K562 (cell line): ENCODE measurements around the gene ACAA2. TPM values are rescaled to one million over a fixed set of nuclear protein-coding genes. Genes with fewer than 3 reads are reported as not detected.

Experiments
- ATAC-seq: fragments of 200-7000 bp; cut with Tn5 transposase; 3 replicates; pipeline ENCODE4 v1.9.1; 2020; ENCODE audit warnings: moderate library complexity
- BruUV-seq: library from RNA; stranded (reverse); fragments of 400-500 nt; replicated peaks from 2 replicates; lab custom pipeline; 2021; lab: Mats Ljungman, UMichigan
- CTCF ChIA-PET: fragments of 300-600 bp; formaldehyde crosslinking; extraction: SDS; loops from one replicate; lab custom pipeline; 2021; ENCODE audit warnings: low intra/inter-chr PET ratio; lab: Yijun Ruan, JAX
- POLR2A ChIA-PET: fragments of 300-600, 350-650 bp; sonication (Branson Sonifier 250); formaldehyde crosslinking; extraction: SDS; loops from one replicate; lab custom pipeline; 2021; ENCODE audit warnings: antibody characterized with exemption, inconsistent platforms; lab: Yijun Ruan, JAX
- DNase-seq, 4 experiments: peaks; one replicate each; pipeline versions ENCODE4 v3.0.0 to v3.0.0-alpha.2; 2011 to 2018; ENCODE audit warnings: low spot score in 3 of 4, mixed read lengths in 3 of 4; ENCODE audit errors: extremely low read depth in 1 of 4
- FAIRE-seq: peaks from 2 replicates; lab custom pipeline; 2011; peaks lifted over from hg19 to GRCh38; lab: Jason Lieb, UNC
- H2AFZ ChIP-seq: 2 replicates; pipeline ENCODE4 v1.6.0; 2011; ENCODE audit warnings: low read depth, low read length, control low read depth, inconsistent platforms
- H3K27ac ChIP-seq: fragments of 200-600 bp; 3 replicates; pipeline ENCODE4 v1.8.0; 2011; ENCODE audit warnings: low read depth, mild to moderate bottlenecking, control low read depth, inconsistent platforms, low read length, moderate library complexity, mixed read lengths; ENCODE audit errors: extremely low read depth
- H3K27me3 ChIP-seq, 2 experiments: fragments of 300-600 bp in 1 of 2; 2 replicates in 1 of 2; 3 replicates in 1 of 2; pipeline versions ENCODE4 v1.6.0 to v1.8.0; 2011; ENCODE audit warnings: inconsistent platforms in 2 of 2, low read length in 2 of 2, mild to moderate bottlenecking in 1 of 2, mixed read lengths in 1 of 2, moderate library complexity in 1 of 2; ENCODE audit not compliant: control insufficient read depth in 2 of 2, insufficient read depth in 2 of 2
- H3K36me3 ChIP-seq: fragments of 300-600 bp; 3 replicates; pipeline ENCODE4 v1.8.0; 2011; ENCODE audit warnings: mild to moderate bottlenecking, low read length, inconsistent platforms; ENCODE audit not compliant: control insufficient read depth, insufficient read depth
- H3K4me1 ChIP-seq, 2 experiments: fragments of 200-600 bp in 1 of 2; replicated peaks in 1 of 2; 2 replicates in 1 of 2; 3 replicates in 1 of 2; pipeline versions ENCODE4 v1.5.1 to v1.8.0; 2011; ENCODE audit warnings: inconsistent platforms in 2 of 2, low read length in 2 of 2, mild to moderate bottlenecking in 1 of 2, mixed read lengths in 1 of 2, moderate library complexity in 1 of 2; ENCODE audit not compliant: control insufficient read depth in 2 of 2, insufficient read depth in 2 of 2
- H3K4me2 ChIP-seq: 2 replicates; pipeline ENCODE4 v1.6.1; 2011; ENCODE audit warnings: low read length, control low read depth, inconsistent platforms, mixed read lengths; ENCODE audit not compliant: insufficient read depth
- H3K4me3 ChIP-seq: fragments of 200-600 bp; sonication (generic), shearing (Covaris generic); 2 replicates; pipeline ENCODE4 v1.5.1; 2016; ENCODE audit warnings: control low read depth, inconsistent platforms
- H3K79me2 ChIP-seq: fragments of 200-600 bp; 3 replicates; pipeline ENCODE4 v1.8.0; 2011; ENCODE audit warnings: low read length, inconsistent platforms; ENCODE audit not compliant: control insufficient read depth, insufficient read depth
- H3K9ac ChIP-seq, 2 experiments: 2 replicates each; pipeline versions ENCODE4 v1.6.0 to v1.6.1; 2011; ENCODE audit warnings: low read depth in 2 of 2, low read length in 2 of 2, control low read depth in 1 of 2, inconsistent platforms in 1 of 2, mild to moderate bottlenecking in 1 of 2, mixed read lengths in 1 of 2; ENCODE audit not compliant: insufficient read depth in 1 of 2
- H3K9me1 ChIP-seq: one replicate; pipeline ENCODE4 v1.6.0; 2011; ENCODE audit warnings: inconsistent platforms, mild to moderate bottlenecking, low read length, moderate library complexity; ENCODE audit not compliant: control insufficient read depth, insufficient read depth
- H3K9me3 ChIP-seq: replicated peaks from 2 replicates; pipeline ENCODE4 v1.5.1; 2011; ENCODE audit warnings: low read depth, low read length, inconsistent platforms; ENCODE audit not compliant: control insufficient read depth, insufficient read depth
- H4K20me1 ChIP-seq: replicated peaks from 2 replicates; pipeline ENCODE4 v1.6.1; 2011; ENCODE audit warnings: low read length, inconsistent platforms, mixed read lengths; ENCODE audit not compliant: control insufficient read depth, insufficient read depth
- DEAF1 ChIP-seq: fragments of 450-650 bp; formaldehyde crosslinking; IDR thresholded peaks from 2 replicates; pipeline ENCODE4 v1.4.0; 2020; ENCODE audit warnings: mild to moderate bottlenecking, moderate library complexity
- EGR1 ChIP-seq: fragments of 450-650 bp; conservative IDR thresholded peaks from 2 replicates; pipeline ENCODE4 v1.6.1; 2017; ENCODE audit warnings: mild to moderate bottlenecking
- KAT8 ChIP-seq: fragments of 450-650 bp; IDR thresholded peaks from 2 replicates; pipeline ENCODE4 v1.6.1; 2016; ENCODE audit warnings: low read depth, mild to moderate bottlenecking
- RHOXF2B ChIP-seq: fragments of 250-450 bp; sonication (Bioruptor Pico); conservative IDR thresholded peaks from 2 replicates; pipeline ENCODE4 v1.5.1; 2021
- SOX6 ChIP-seq: fragments of 450-650 bp; IDR thresholded peaks from 2 replicates; pipeline ENCODE4 v1.6.1; 2014; ENCODE audit warnings: mild to moderate bottlenecking
- YY1 ChIP-seq, 3 experiments: IDR thresholded peaks; 2 replicates each; pipeline ENCODE4 v1.6.1; 2011; ENCODE audit warnings: low read length in 2 of 3, mild to moderate bottlenecking in 2 of 3, moderate library complexity in 2 of 3, borderline replicate concordance in 1 of 3, control low read depth in 1 of 3, low read depth in 1 of 3; ENCODE audit not compliant: insufficient read depth in 3 of 3, insufficient replicate concordance in 2 of 3, control insufficient read depth in 1 of 3, insufficient read length in 1 of 3; ENCODE audit errors: extremely low read depth in 1 of 3
- WGBS: fragments of 100-300 bp; shearing (Covaris generic); methylation state at CpG from one replicate; pipeline ENCODE4 v1.1.6; 2016; ENCODE audit warnings: low coverage, mixed read lengths; ENCODE audit not compliant: insufficient coverage; ENCODE audit errors: missing lambda C conversion rate; 5-methylcytosine and 5-hydroxymethylcytosine counted together
- in situ Hi-C: fragments of 300-500 bp; cut with MboI; formaldehyde crosslinking; loops from 4 replicates; pipeline ENCODE4 v1.15.0; 2018; ENCODE audit warnings: inconsistent platforms, mixed read lengths
- intact Hi-C: fragments of 100-400 bp; cut with micrococcal nuclease; formaldehyde crosslinking; loops from 2 replicates; pipeline ENCODE4 v1.14.2; 2022
- polyA plus RNA-seq, 8 experiments: library from polyadenylated mRNA; depleted of rRNA in 4 of 8; stranded (reverse) in 5 of 8; unstranded in 3 of 8; fragments of >200 nt; fragmentation: Nextera tagmentation in 2 of 8; fragmentation: Illumina TruSeq in 1 of 8; extraction: Ambion mirVana in 2 of 8; extraction: Trizol in 1 of 8; gene quantifications; 2 replicates each; pipeline versions ENCODE4 v1.2.1 to v1.2.3, GENCODE V29; 2011 to 2014; ENCODE audit warnings: inconsistent platforms in 1 of 8, missing spikeins in 1 of 8
- total RNA-seq, 7 experiments: library from RNA; depleted of rRNA in 6 of 7; stranded (reverse); fragments of >200 nt in 6 of 7; fragmentation: Illumina TruSeq in 2 of 7; extraction: Trizol in 2 of 7; gene quantifications; 2 replicates each; pipeline versions ENCODE4 v1.2.1 to v1.2.3, GENCODE V29; 2011 to 2021; ENCODE audit warnings: low replicate concordance in 1 of 7
- TF ChIP-seq, protein P1 (sequence below): fragments of 450-650 bp; IDR thresholded peaks from 2 replicates; pipeline ENCODE4 v1.7.0; 2016; ENCODE audit warnings: borderline replicate concordance
- TF ChIP-seq, protein P2 (sequence below): fragments of 250-450 bp; sonication (Bioruptor Pico); IDR thresholded peaks from 2 replicates; pipeline ENCODE4 v1.4.0; 2020
- TF ChIP-seq, protein P3 (sequence below), 3 experiments: IDR thresholded peaks in 2 of 3; conservative IDR thresholded peaks in 1 of 3; 2 replicates each; pipeline ENCODE4 v1.5.1; 2011 to 2012; ENCODE audit warnings: low read length in 3 of 3, mild to moderate bottlenecking in 3 of 3, control low read depth in 2 of 3, improper control_type of control experiment in 1 of 3, inconsistent platforms in 1 of 3, low read depth in 1 of 3, mixed read lengths in 1 of 3, moderate library complexity in 1 of 3; ENCODE audit not compliant: insufficient read depth in 2 of 3

Gene ACAA2
- total and polyA plus RNA-seq, 9 of the 15 experiments (the other 6 are each of a cell fraction or from before 2014, with no cell fraction given): 13.2 to 31.5 (median 21.7) TPM

- POLR2A ChIA-PET: interaction anchor here (1.2 kb wide), 1 partner anchor 65 kb away, joined by 6 read pairs; no protein-coding TSS in a partner anchor
- TF ChIP-seq EGR1 (no peak), SOX6 (no peak), RHOXF2B (CRISPR knock-in tag) (no peak), KAT8 (no peak), YY1 (IDR thresholded peaks at IDR 0.05; ENCODE audit: borderline replicate concordance in 1 of 3, control insufficient read depth in 1 of 3, extremely low read depth in 1 of 3, insufficient read depth in 3 of 3, insufficient read length in 1 of 3, insufficient replicate concordance in 2 of 3, low read depth in 1 of 3, low read length in 2 of 3) (no peak), DEAF1 (CRISPR knock-in tag) (no peak)
- TF ChIP-seq, protein P1, sequence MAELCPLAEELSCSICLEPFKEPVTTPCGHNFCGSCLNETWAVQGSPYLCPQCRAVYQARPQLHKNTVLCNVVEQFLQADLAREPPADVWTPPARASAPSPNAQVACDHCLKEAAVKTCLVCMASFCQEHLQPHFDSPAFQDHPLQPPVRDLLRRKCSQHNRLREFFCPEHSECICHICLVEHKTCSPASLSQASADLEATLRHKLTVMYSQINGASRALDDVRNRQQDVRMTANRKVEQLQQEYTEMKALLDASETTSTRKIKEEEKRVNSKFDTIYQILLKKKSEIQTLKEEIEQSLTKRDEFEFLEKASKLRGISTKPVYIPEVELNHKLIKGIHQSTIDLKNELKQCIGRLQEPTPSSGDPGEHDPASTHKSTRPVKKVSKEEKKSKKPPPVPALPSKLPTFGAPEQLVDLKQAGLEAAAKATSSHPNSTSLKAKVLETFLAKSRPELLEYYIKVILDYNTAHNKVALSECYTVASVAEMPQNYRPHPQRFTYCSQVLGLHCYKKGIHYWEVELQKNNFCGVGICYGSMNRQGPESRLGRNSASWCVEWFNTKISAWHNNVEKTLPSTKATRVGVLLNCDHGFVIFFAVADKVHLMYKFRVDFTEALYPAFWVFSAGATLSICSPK: no peak
- TF ChIP-seq, protein P2, sequence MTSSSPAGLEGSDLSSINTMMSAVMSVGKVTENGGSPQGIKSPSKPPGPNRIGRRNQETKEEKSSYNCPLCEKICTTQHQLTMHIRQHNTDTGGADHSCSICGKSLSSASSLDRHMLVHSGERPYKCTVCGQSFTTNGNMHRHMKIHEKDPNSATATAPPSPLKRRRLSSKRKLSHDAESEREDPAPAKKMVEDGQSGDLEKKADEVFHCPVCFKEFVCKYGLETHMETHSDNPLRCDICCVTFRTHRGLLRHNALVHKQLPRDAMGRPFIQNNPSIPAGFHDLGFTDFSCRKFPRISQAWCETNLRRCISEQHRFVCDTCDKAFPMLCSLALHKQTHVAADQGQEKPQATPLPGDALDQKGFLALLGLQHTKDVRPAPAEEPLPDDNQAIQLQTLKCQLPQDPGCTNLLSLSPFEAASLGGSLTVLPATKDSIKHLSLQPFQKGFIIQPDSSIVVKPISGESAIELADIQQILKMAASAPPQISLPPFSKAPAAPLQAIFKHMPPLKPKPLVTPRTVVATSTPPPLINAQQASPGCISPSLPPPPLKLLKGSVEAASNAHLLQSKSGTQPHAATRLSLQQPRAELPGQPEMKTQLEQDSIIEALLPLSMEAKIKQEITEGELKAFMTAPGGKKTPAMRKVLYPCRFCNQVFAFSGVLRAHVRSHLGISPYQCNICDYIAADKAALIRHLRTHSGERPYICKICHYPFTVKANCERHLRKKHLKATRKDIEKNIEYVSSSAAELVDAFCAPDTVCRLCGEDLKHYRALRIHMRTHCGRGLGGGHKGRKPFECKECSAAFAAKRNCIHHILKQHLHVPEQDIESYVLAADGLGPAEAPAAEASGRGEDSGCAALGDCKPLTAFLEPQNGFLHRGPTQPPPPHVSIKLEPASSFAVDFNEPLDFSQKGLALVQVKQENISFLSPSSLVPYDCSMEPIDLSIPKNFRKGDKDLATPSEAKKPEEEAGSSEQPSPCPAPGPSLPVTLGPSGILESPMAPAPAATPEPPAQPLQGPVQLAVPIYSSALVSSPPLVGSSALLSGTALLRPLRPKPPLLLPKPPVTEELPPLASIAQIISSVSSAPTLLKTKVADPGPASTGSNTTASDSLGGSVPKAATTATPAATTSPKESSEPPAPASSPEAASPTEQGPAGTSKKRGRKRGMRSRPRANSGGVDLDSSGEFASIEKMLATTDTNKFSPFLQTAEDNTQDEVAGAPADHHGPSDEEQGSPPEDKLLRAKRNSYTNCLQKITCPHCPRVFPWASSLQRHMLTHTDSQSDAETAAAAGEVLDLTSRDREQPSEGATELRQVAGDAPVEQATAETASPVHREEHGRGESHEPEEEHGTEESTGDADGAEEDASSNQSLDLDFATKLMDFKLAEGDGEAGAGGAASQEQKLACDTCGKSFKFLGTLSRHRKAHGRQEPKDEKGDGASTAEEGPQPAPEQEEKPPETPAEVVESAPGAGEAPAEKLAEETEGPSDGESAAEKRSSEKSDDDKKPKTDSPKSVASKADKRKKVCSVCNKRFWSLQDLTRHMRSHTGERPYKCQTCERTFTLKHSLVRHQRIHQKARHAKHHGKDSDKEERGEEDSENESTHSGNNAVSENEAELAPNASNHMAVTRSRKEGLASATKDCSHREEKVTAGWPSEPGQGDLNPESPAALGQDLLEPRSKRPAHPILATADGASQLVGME: no peak
- TF ChIP-seq, protein P3, sequence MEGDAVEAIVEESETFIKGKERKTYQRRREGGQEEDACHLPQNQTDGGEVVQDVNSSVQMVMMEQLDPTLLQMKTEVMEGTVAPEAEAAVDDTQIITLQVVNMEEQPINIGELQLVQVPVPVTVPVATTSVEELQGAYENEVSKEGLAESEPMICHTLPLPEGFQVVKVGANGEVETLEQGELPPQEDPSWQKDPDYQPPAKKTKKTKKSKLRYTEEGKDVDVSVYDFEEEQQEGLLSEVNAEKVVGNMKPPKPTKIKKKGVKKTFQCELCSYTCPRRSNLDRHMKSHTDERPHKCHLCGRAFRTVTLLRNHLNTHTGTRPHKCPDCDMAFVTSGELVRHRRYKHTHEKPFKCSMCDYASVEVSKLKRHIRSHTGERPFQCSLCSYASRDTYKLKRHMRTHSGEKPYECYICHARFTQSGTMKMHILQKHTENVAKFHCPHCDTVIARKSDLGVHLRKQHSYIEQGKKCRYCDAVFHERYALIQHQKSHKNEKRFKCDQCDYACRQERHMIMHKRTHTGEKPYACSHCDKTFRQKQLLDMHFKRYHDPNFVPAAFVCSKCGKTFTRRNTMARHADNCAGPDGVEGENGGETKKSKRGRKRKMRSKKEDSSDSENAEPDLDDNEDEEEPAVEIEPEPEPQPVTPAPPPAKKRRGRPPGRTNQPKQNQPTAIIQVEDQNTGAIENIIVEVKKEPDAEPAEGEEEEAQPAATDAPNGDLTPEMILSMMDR (IDR thresholded peaks at IDR 0.05 in 2 of 3, conservative IDR thresholded peaks at IDR 0.05 in 1 of 3; ENCODE audit: insufficient read depth in 2 of 3, low read depth in 1 of 3, low read length in 3 of 3): no peak
Measured at GRCh38 chr18:49845629-49846360, 32.5 kb upstream of the ACAA2 start.

More at GRCh38 chr18:49845629-49846360, 32.5 kb upstream of the ACAA2 start:
- no peaks in the 10 kb centered on the region for H3K9me3 ChIP-seq
- peaks cover 0 to 30% of the 10 kb centered on the region in 2 experiments; a peak in 3 of 5 replicates for H3K27me3 ChIP-seq
- in situ Hi-C loops: no loop called here
- no peaks in the 10 kb centered on the region for H3K79me2 ChIP-seq
- H3K4me3 ChIP-seq: no peak overlapping the region
- 2% methylated on average over 6 of the region's 6 CpGs for WGBS
- H3K9ac ChIP-seq: no peak overlapping the region
- CTCF ChIA-PET: no interaction called here
- FAIRE-seq: no peak
- no peak for ATAC-seq
- H3K9me1 ChIP-seq: no peaks in the 10 kb centered on the region
- no peak overlapping the region for H2AFZ ChIP-seq
- intact Hi-C loops: no loop called here
- H3K4me1 ChIP-seq: no peaks in the 10 kb centered on the region; a peak in 1 of 5 replicates
- no peak for DNase-seq
- no peak overlapping the region for H3K4me2 ChIP-seq
- no TSS peak for BruUV-seq
- H4K20me1 ChIP-seq: no peaks in the 10 kb centered on the region
- no peak overlapping the region for H3K27ac ChIP-seq
- no peaks in the 10 kb centered on the region for H3K36me3 ChIP-seq
